PC-3 (cell line): ENCODE data around the gene TRAPPC2L.

Source experiments
- CTCF ChIP-seq: fragments of 300-600 bp; sonication (generic); conservative IDR thresholded peaks from 2 replicates; pipeline ENCODE4 v1.5.1; 2017; ENCODE audit warnings: antibody characterized with exemption, low read depth, mild to moderate bottlenecking, low read length
- EZH2 ChIP-seq: fragments of 300-600 bp; sonication (generic); IDR thresholded peaks from one replicate; pipeline ENCODE4 v1.6.1; 2017; ENCODE audit warnings: antibody characterized with exemption, mild to moderate bottlenecking, low read length; ENCODE audit not compliant: unreplicated experiment

GRCh38 chr16:88904676-88905365, 47.9 kb downstream of the TRAPPC2L start:
- TF ChIP-seq EZH2, result no peak
- no peak for TF ChIP-seq CTCF
